Measurements from ENCODE around the gene ZNF723.

DNA sequence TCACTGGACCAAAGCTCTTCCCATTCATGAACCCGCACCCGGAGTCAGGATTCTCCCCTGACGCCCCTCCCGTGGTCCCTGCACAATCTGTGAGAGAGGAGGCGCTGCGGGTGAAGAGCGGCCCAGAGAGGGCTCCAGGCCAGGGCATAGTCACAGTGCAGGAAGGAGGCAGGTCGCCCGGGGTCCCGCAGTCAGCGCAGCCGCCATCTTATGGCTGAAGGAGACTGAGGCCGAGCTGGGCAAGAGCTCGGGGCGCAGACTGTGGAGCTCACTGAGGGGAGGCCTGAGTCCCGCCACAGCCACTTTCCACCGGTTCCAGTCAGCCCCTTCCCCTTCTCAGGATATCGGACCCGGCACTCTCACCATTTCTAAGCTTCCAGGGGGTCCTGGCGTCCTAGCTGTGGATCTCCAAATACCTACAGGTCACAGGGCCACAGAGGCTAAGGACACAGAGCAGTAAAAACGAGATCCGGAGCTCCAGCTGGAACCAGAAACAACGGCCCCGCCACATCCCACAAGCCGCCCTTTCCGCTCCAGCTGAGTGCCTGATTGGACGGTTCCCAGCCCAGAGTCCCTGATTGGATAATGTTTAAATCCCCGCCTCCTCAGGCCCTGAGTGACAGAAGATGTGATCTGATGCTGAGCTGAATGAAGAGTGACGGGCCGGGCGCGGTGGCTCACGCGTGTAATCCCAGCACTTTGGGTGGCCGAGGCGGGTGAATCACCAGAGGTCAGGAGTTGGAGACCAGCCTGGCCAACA is 48.3 kb upstream of the ZNF723 start, which contains the start of gene ZNF99:
- TF ChIP-seq, protein P1, sequence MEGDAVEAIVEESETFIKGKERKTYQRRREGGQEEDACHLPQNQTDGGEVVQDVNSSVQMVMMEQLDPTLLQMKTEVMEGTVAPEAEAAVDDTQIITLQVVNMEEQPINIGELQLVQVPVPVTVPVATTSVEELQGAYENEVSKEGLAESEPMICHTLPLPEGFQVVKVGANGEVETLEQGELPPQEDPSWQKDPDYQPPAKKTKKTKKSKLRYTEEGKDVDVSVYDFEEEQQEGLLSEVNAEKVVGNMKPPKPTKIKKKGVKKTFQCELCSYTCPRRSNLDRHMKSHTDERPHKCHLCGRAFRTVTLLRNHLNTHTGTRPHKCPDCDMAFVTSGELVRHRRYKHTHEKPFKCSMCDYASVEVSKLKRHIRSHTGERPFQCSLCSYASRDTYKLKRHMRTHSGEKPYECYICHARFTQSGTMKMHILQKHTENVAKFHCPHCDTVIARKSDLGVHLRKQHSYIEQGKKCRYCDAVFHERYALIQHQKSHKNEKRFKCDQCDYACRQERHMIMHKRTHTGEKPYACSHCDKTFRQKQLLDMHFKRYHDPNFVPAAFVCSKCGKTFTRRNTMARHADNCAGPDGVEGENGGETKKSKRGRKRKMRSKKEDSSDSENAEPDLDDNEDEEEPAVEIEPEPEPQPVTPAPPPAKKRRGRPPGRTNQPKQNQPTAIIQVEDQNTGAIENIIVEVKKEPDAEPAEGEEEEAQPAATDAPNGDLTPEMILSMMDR (IDR thresholded peaks at IDR 0.05) = no peak
- TF ChIP-seq ZFX (IDR thresholded peaks at IDR 0.05; ENCODE audit: borderline replicate concordance) = no peak
